Left lung (tissue), 14 donors: Measurements from ENCODE around the gene PRSS22. TPM values are rescaled to one million over a fixed set of nuclear protein-coding genes. Genes with fewer than 3 reads are reported as not detected.
A peak's percentile ranks its signal among the peaks of the same experiment; 100 is the strongest.
"Not testable (repeated sequence)": the region's sequence is repeated elsewhere in the genome, so short reads cannot be mapped to it uniquely, and the experiment has no call there.

Source experiments
- ATAC-seq: fragments of 200-7000 bp; cut with Tn5 transposase; one replicate; pipeline ENCODE4 v1.9.1; 2020; ENCODE audit warnings: moderate library complexity
- DNase-seq, 4 donors: peaks; one replicate each; pipeline ENCODE4 v3.0.0-alpha.2; 2013 to 2020
- H3K27ac ChIP-seq, 2 donors: fragments of 200-600 bp; sonication (generic) in 1 of 2; one replicate each; pipeline versions ENCODE4 v1.5.0 to v1.8.0; 2020 to 2021
- H3K27me3 ChIP-seq, 2 donors: fragments of 200-600 bp; sonication (generic) in 1 of 2; one replicate each; pipeline versions ENCODE4 v1.5.0 to v1.8.0; 2020 to 2021
- H3K36me3 ChIP-seq, 2 donors: fragments of 200-600 bp; sonication (generic) in 1 of 2; one replicate each; pipeline versions ENCODE4 v1.5.0 to v1.8.0; 2020 to 2021
- H3K4me1 ChIP-seq, 2 donors: fragments of 200-600 bp; one replicate each; pipeline ENCODE4 v1.8.0; 2021
- H3K4me3 ChIP-seq, 2 donors: fragments of 200-600 bp; sonication (generic) in 1 of 2; one replicate each; pipeline versions ENCODE4 v1.5.0 to v1.8.0; 2020 to 2021; ENCODE audit warnings: mild to moderate bottlenecking in 1 of 2
- H3K9me3 ChIP-seq, 2 donors: fragments of 200-600 bp; sonication (generic) in 1 of 2; one replicate each; pipeline versions ENCODE4 v1.5.0 to v1.8.0; 2020 to 2021
- CTCF ChIP-seq, 2 donors: fragments of 200-600 bp; sonication (generic) in 1 of 2; IDR thresholded peaks; one replicate each; pipeline versions ENCODE4 v1.5.0 to v1.8.0; 2021; ENCODE audit warnings: antibody characterized with exemption in 2 of 2
- intact Hi-C, 2 donors: fragments of 100-400 bp; cut with DNase I; formaldehyde crosslinking; loops; one replicate each; pipeline versions ENCODE4 v1.11.2 to v1.14.2; 2022
- long read RNA-seq, 12 donors: library from polyadenylated mRNA in 2 of 12; unstranded in 2 of 12; transcript quantifications; one replicate each; pipeline ENCODE4 v2.0.0 and lab custom pipeline, GENCODE V29; 2019 to 2026
- polyA plus RNA-seq, 6 donors: library from polyadenylated mRNA; unstranded; fragments of 120-200 nt; gene quantifications; one replicate each; pipeline ENCODE4 v1.2.1, GENCODE V29; 2013; ENCODE audit not compliant: insufficient read length in 6 of 6
- total RNA-seq, 2 donors: library from RNA; stranded (reverse); fragmentation: NEBNext Ultra II Directional; extraction: Animal tissue kit (Norgen Biotek cat#: 25700); gene quantifications; one replicate each; pipeline ENCODE4 v1.2.1, GENCODE V29; 2021
- donor health status: DM: no; HTN: yes; CAD: no.
- donor health status: DM: no; HTN: no; CAD: no.

The PRSS22 gene
- total RNA-seq (10 to 100 TPM; 15.7 to 16.7 TPM), polyA plus RNA-seq (10 to 100 TPM; 11.9 to 17.3 (median 14.8) TPM)
- long read RNA-seq, donor 1, partial matches to known transcripts, result 5 of 11 reads
- long read RNA-seq, donor 1, other reads (novel, unspliced or antisense), result 0 of 11 reads
- long read RNA-seq, donor 2, partial matches to known transcripts, result 0 of 5 reads
- long read RNA-seq, donor 2, other reads (novel, unspliced or antisense), result 0 of 5 reads
- long read RNA-seq, donor 3, partial matches to known transcripts, result 0 of 1 reads
- long read RNA-seq, donor 3, other reads (novel, unspliced or antisense), result 0 of 1 reads
- long read RNA-seq, donor 4, partial matches to known transcripts, result 1 of 2 reads
- long read RNA-seq, donor 4, other reads (novel, unspliced or antisense), result 0 of 2 reads
- long read RNA-seq, donor 5, partial matches to known transcripts, result 0 of 5 reads
- long read RNA-seq, donor 5, other reads (novel, unspliced or antisense), result 0 of 5 reads
- long read RNA-seq, donor 6, partial matches to known transcripts, result 0 of 1 reads
- long read RNA-seq, donor 6, other reads (novel, unspliced or antisense), result 0 of 1 reads
- long read RNA-seq, donor 7, partial matches to known transcripts, result 0 of 4 reads
- long read RNA-seq, donor 7, other reads (novel, unspliced or antisense), result 0 of 4 reads
- long read RNA-seq, donor 8, partial matches to known transcripts, result 0 of 6 reads
- long read RNA-seq, donor 8, other reads (novel, unspliced or antisense), result 0 of 6 reads
- long read RNA-seq, donor 9, result 0 reads
- long read RNA-seq, donor 10, partial matches to known transcripts, result 1 of 2 reads
- long read RNA-seq, donor 10, other reads (novel, unspliced or antisense), result 0 of 2 reads
- long read RNA-seq, donor 11, result 0 reads
- long read RNA-seq, donor 12, transcript PRSS22-201 (6 exons, 1,386 nt), result major isoform, 5 of 5 reads
- long read RNA-seq, donor 12, partial matches to known transcripts, result 0 of 5 reads
- long read RNA-seq, donor 12, other reads (novel, unspliced or antisense), result 0 of 5 reads

- Histone ChIP-seq H3K4me3 (peak within 1 kb of the TSS; percentile 27 to 43), H3K27ac (peak within 1 kb of the TSS; percentile 36 to 67), H3K36me3 (peaks cover 0 to 5% of the 10 kb centered on the region in 2 donors), H3K4me1 (peaks cover 0 to 5% of the 10 kb centered on the region in 2 donors), H3K9me3 (peaks cover 0 to 16% of the 10 kb centered on the region in 2 donors), H3K27me3 (peaks cover 0 to 58% of the 10 kb centered on the region in 2 donors)
- ATAC-seq, result peak; percentile 88
- intact Hi-C loops, result no loop called here
- no peak for TF ChIP-seq CTCF (IDR thresholded peaks at IDR 0.05)
- peak in 3 of 4 donors; percentile 57 to 86 (median 79) for DNase-seq
Measured at GRCh38 chr16:2857451-2858244, at the start of gene PRSS22. Gene PRSS22, minus strand, starts transcription at chr16:2858170. Its CDS starts 66 bp downstream, at chr16:2858104.

- Histone ChIP-seq H3K4me1 (peaks cover 5 to 27% of the 10 kb centered on the region in 2 donors), H3K27ac (peak overlapping the region in 1 of 2 donors; percentile 72)
- H3K4me3 ChIP-seq, H3K27me3 ChIP-seq, ATAC-seq, H3K36me3 ChIP-seq, intact Hi-C loops, H3K9me3 ChIP-seq: not testable (repeated sequence)
- peak; percentile 43 to 60 for TF ChIP-seq CTCF (IDR thresholded peaks at IDR 0.05)
- peak in 3 of 4 donors; percentile 55 to 78 (median 63) for DNase-seq
Measured at GRCh38 chr16:2907084-2907753, 49.2 kb upstream of the PRSS22 start.

GRCh38 chr16:2905988-2906387 is 48.0 kb upstream of the PRSS22 start:
- H3K4me3 ChIP-seq, result no peak overlapping the region
- no peaks in the 10 kb centered on the region for H3K36me3 ChIP-seq
- intact Hi-C loops, result no loop called here
- no peaks in the 10 kb centered on the region for H3K9me3 ChIP-seq
- no peak for ATAC-seq
- DNase-seq, result no peak
- H3K27ac ChIP-seq, result peak overlapping the region in 1 of 2 donors; percentile 72
- peaks cover 5 to 23% of the 10 kb centered on the region in 2 donors for H3K4me1 ChIP-seq
- TF ChIP-seq CTCF (IDR thresholded peaks at IDR 0.05), result no peak
- no peaks in the 10 kb centered on the region for H3K27me3 ChIP-seq

GRCh38 chr16:2905241-2905987 is 47.4 kb upstream of the PRSS22 start:
- peak; percentile 87 for ATAC-seq
- TF ChIP-seq CTCF (IDR thresholded peaks at IDR 0.05), result no peak
- peak overlapping the region; percentile 71 to 73 for H3K4me3 ChIP-seq

More at GRCh38 chr16:2905241-2905987, 47.4 kb upstream of the PRSS22 start:
- intact Hi-C loops, result no loop called here
- H3K36me3 ChIP-seq, result no peaks in the 10 kb centered on the region
- peaks cover 5 to 19% of the 10 kb centered on the region in 2 donors for H3K4me1 ChIP-seq
- H3K27ac ChIP-seq, result peak overlapping the region; percentile 89 to 94
- H3K9me3 ChIP-seq, result no peaks in the 10 kb centered on the region
- H3K27me3 ChIP-seq, result no peaks in the 10 kb centered on the region
- peak; percentile 77 to 100 (median 96) for DNase-seq
